ENCODE data around the gene PRIM2.
"Not testable (repeated sequence)": the region's sequence is repeated elsewhere in the genome, so short reads cannot be mapped to it uniquely, and the experiment has no call there.

Gene PRIM2

GRCh38 chr6:57523221-57523620 is 205.8 kb downstream of the PRIM2 start:
- not testable (repeated sequence) for H3K9me3 ChIP-seq (ENCODE audit: insufficient read depth, low read length); DNase-seq (ENCODE audit: low read depth, low spot score); H3K36me3 ChIP-seq (ENCODE audit: insufficient read depth, insufficient read length, low read length); H3K27me3 ChIP-seq (ENCODE audit: insufficient read depth, insufficient read length); H3K4me3 ChIP-seq (ENCODE audit: insufficient read length, low read depth); H3K4me1 ChIP-seq (ENCODE audit: insufficient read depth, insufficient read length); H3K9ac ChIP-seq (ENCODE audit: insufficient read length, low read depth)

GRCh38 chr6:57529755-57530154 is 212.3 kb downstream of the PRIM2 start:
- H3K9me3 ChIP-seq (ENCODE audit: insufficient read depth, low read length); H3K4me3 ChIP-seq (ENCODE audit: insufficient read length, low read depth); H3K36me3 ChIP-seq (ENCODE audit: insufficient read depth, insufficient read length, low read length); H3K9ac ChIP-seq (ENCODE audit: insufficient read length, low read depth); DNase-seq (ENCODE audit: low read depth, low spot score); H3K27me3 ChIP-seq (ENCODE audit: insufficient read depth, insufficient read length); H3K4me1 ChIP-seq (ENCODE audit: insufficient read depth, insufficient read length): not testable (repeated sequence)

GRCh38 chr6:57532660-57533059 is 215.2 kb downstream of the PRIM2 start:
- H3K4me1 ChIP-seq (ENCODE audit: insufficient read depth, insufficient read length); H3K4me3 ChIP-seq (ENCODE audit: insufficient read length, low read depth); H3K9me3 ChIP-seq (ENCODE audit: insufficient read depth, low read length); H3K27me3 ChIP-seq (ENCODE audit: insufficient read depth, insufficient read length); DNase-seq (ENCODE audit: low read depth, low spot score); H3K9ac ChIP-seq (ENCODE audit: insufficient read length, low read depth); H3K36me3 ChIP-seq (ENCODE audit: insufficient read depth, insufficient read length, low read length): not testable (repeated sequence)

- H3K9me3 ChIP-seq (ENCODE audit: insufficient read depth, low read length); H3K36me3 ChIP-seq (ENCODE audit: insufficient read depth, insufficient read length, low read length); H3K27me3 ChIP-seq (ENCODE audit: insufficient read depth, insufficient read length); DNase-seq (ENCODE audit: low read depth, low spot score); H3K4me1 ChIP-seq (ENCODE audit: insufficient read depth, insufficient read length); H3K4me3 ChIP-seq (ENCODE audit: insufficient read length, low read depth); H3K9ac ChIP-seq (ENCODE audit: insufficient read length, low read depth): not testable (repeated sequence)
Measured at GRCh38 chr6:57535121-57535520, 217.7 kb downstream of the PRIM2 start.

GRCh38 chr6:57535994-57536393 is 218.6 kb downstream of the PRIM2 start:
- DNase-seq (ENCODE audit: low read depth, low spot score), result peak; percentile 11
- H3K4me1 ChIP-seq (ENCODE audit: insufficient read depth, insufficient read length), result not testable (repeated sequence)

GRCh38 chr6:57537916-57538315 is 220.5 kb downstream of the PRIM2 start:
- not testable (repeated sequence) for H3K4me3 ChIP-seq (ENCODE audit: insufficient read length, low read depth); H3K4me1 ChIP-seq (ENCODE audit: insufficient read depth, insufficient read length); H3K36me3 ChIP-seq (ENCODE audit: insufficient read depth, insufficient read length, low read length); H3K9me3 ChIP-seq (ENCODE audit: insufficient read depth, low read length); H3K27me3 ChIP-seq (ENCODE audit: insufficient read depth, insufficient read length); DNase-seq (ENCODE audit: low read depth, low spot score); H3K9ac ChIP-seq (ENCODE audit: insufficient read length, low read depth)

More at GRCh38 chr6:57535994-57536393, 218.6 kb downstream of the PRIM2 start:
- H3K9ac ChIP-seq (ENCODE audit: insufficient read length, low read depth); H3K27me3 ChIP-seq (ENCODE audit: insufficient read depth, insufficient read length); H3K36me3 ChIP-seq (ENCODE audit: insufficient read depth, insufficient read length, low read length); H3K4me3 ChIP-seq (ENCODE audit: insufficient read length, low read depth); H3K9me3 ChIP-seq (ENCODE audit: insufficient read depth, low read length): not testable (repeated sequence)

- H3K4me3 ChIP-seq (ENCODE audit: insufficient read length, low read depth); DNase-seq (ENCODE audit: low read depth, low spot score); H3K27me3 ChIP-seq (ENCODE audit: insufficient read depth, insufficient read length); H3K4me1 ChIP-seq (ENCODE audit: insufficient read depth, insufficient read length); H3K36me3 ChIP-seq (ENCODE audit: insufficient read depth, insufficient read length, low read length); H3K9me3 ChIP-seq (ENCODE audit: insufficient read depth, low read length); H3K9ac ChIP-seq (ENCODE audit: insufficient read length, low read depth): not testable (repeated sequence)
Measured at GRCh38 chr6:57551961-57552360, 234.5 kb downstream of the PRIM2 start.

- not testable (repeated sequence) for H3K27me3 ChIP-seq (ENCODE audit: insufficient read depth, insufficient read length); H3K4me1 ChIP-seq (ENCODE audit: insufficient read depth, insufficient read length); H3K36me3 ChIP-seq (ENCODE audit: insufficient read depth, insufficient read length, low read length); H3K9me3 ChIP-seq (ENCODE audit: insufficient read depth, low read length); DNase-seq (ENCODE audit: low read depth, low spot score); H3K4me3 ChIP-seq (ENCODE audit: insufficient read length, low read depth); H3K9ac ChIP-seq (ENCODE audit: insufficient read length, low read depth)
Measured at GRCh38 chr6:57557855-57558254, 240.4 kb downstream of the PRIM2 start.

GRCh38 chr6:57559170-57559569 is 241.7 kb downstream of the PRIM2 start:
- DNase-seq (ENCODE audit: low read depth, low spot score); H3K27me3 ChIP-seq (ENCODE audit: insufficient read depth, insufficient read length); H3K9ac ChIP-seq (ENCODE audit: insufficient read length, low read depth); H3K4me1 ChIP-seq (ENCODE audit: insufficient read depth, insufficient read length); H3K36me3 ChIP-seq (ENCODE audit: insufficient read depth, insufficient read length, low read length); H3K9me3 ChIP-seq (ENCODE audit: insufficient read depth, low read length); H3K4me3 ChIP-seq (ENCODE audit: insufficient read length, low read depth): not testable (repeated sequence)

GRCh38 chr6:57562233-57562632 is 244.8 kb downstream of the PRIM2 start:
- not testable (repeated sequence) for H3K36me3 ChIP-seq (ENCODE audit: insufficient read depth, insufficient read length, low read length); DNase-seq (ENCODE audit: low read depth, low spot score); H3K4me1 ChIP-seq (ENCODE audit: insufficient read depth, insufficient read length); H3K27me3 ChIP-seq (ENCODE audit: insufficient read depth, insufficient read length); H3K4me3 ChIP-seq (ENCODE audit: insufficient read length, low read depth); H3K9ac ChIP-seq (ENCODE audit: insufficient read length, low read depth); H3K9me3 ChIP-seq (ENCODE audit: insufficient read depth, low read length)

- H3K36me3 ChIP-seq (ENCODE audit: insufficient read depth, insufficient read length, low read length); H3K9me3 ChIP-seq (ENCODE audit: insufficient read depth, low read length); H3K27me3 ChIP-seq (ENCODE audit: insufficient read depth, insufficient read length); H3K4me3 ChIP-seq (ENCODE audit: insufficient read length, low read depth); H3K4me1 ChIP-seq (ENCODE audit: insufficient read depth, insufficient read length); H3K9ac ChIP-seq (ENCODE audit: insufficient read length, low read depth); DNase-seq (ENCODE audit: low read depth, low spot score): not testable (repeated sequence)
Measured at GRCh38 chr6:57572119-57572518, 254.7 kb downstream of the PRIM2 start.

GRCh38 chr6:57572844-57573243 is 255.4 kb downstream of the PRIM2 start:
- not testable (repeated sequence) for H3K36me3 ChIP-seq (ENCODE audit: insufficient read depth, insufficient read length, low read length); H3K4me3 ChIP-seq (ENCODE audit: insufficient read length, low read depth); H3K9me3 ChIP-seq (ENCODE audit: insufficient read depth, low read length); DNase-seq (ENCODE audit: low read depth, low spot score); H3K4me1 ChIP-seq (ENCODE audit: insufficient read depth, insufficient read length); H3K27me3 ChIP-seq (ENCODE audit: insufficient read depth, insufficient read length); H3K9ac ChIP-seq (ENCODE audit: insufficient read length, low read depth)

GRCh38 chr6:57577023-57577422 is 259.6 kb downstream of the PRIM2 start:
- not testable (repeated sequence) for H3K36me3 ChIP-seq (ENCODE audit: insufficient read depth, insufficient read length, low read length); H3K27me3 ChIP-seq (ENCODE audit: insufficient read depth, insufficient read length); DNase-seq (ENCODE audit: low read depth, low spot score); H3K4me3 ChIP-seq (ENCODE audit: insufficient read length, low read depth); H3K9ac ChIP-seq (ENCODE audit: insufficient read length, low read depth); H3K9me3 ChIP-seq (ENCODE audit: insufficient read depth, low read length); H3K4me1 ChIP-seq (ENCODE audit: insufficient read depth, insufficient read length)

All from NT2/D1 (cell line).